ENCODE data around the gene SYNDIG1. TPM values are rescaled to one million over a fixed set of nuclear protein-coding genes. Genes with fewer than 3 reads are reported as not detected.

The SYNDIG1 gene
- total RNA-seq, 1 experiment from 2014 or later = 10.2 TPM

GRCh38 chr20:24446811-24447210 is 22.6 kb upstream of the SYNDIG1 start:
- DNase-seq (ENCODE audit: low read depth) = no peak

DNA sequence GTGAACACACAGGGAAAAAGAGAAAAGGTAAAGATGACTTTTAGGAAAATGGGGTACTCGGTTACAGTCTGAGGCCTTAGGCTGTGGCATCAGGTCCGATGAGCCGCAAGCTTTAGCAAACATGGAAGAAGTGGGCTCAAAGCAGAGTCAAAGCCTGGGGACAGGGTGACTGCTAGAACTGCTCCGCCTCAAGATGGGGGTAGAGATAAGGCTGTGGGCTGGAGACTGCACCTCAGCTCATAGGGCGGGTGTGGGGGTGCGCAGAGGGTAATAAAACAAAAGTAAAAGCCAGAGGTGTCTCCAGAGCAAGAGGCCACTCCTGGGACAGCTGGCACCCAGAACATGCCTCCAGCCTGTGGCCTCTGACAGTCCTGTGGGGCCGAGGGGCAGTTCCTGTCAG is 21.3 kb upstream of the SYNDIG1 start:
- DNase-seq (ENCODE audit: low read depth) = no peak

- no peak for DNase-seq (ENCODE audit: low read depth)
Measured at GRCh38 chr20:24449026-24449720, 20.3 kb upstream of the SYNDIG1 start.

- no peak for DNase-seq (ENCODE audit: low read depth)
Measured at GRCh38 chr20:24450177-24450576, 19.3 kb upstream of the SYNDIG1 start.

- no peak for DNase-seq (ENCODE audit: low read depth)
Measured at GRCh38 chr20:24450624-24451376, 18.6 kb upstream of the SYNDIG1 start.

DNA sequence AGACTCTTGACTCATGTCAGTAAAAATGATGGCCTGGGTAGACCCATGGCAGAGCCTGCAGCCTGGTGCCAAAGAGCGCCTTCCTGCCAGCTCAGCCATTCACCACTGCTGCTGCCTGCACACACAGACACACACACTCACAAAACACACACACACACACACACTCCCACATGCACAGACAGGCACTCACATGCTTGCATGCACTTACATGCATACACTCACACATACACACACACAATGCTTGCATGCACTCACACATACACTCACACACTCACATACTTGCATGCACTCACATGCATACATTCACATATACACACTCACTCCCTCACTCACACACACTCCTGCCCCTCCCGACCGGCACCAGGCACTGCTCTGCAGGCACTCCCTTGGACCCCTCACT is 18.0 kb upstream of the SYNDIG1 start:
- DNase-seq (ENCODE audit: low read depth) = no peak

DNA sequence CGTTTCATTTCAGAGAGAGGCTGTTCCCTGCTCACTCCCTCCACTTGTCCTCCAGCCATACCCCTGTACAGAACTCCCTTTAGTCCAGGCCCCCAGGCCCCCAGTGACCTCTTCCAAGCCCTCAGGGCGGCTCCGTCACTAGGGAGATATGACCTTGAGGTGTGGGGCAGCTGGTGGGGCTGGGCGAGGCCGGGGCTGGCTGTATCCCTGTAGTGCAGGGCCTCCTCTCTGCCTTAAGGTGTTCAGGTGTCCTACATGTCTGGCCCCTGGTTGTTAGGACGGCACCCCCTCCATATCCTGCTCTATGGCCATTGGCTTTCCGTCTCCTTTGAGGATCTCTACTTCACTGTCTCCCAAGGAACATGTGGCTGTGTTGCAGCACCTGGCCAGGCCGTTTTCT is 17.4 kb upstream of the SYNDIG1 start:
- DNase-seq (ENCODE audit: low read depth) = no peak

DNA sequence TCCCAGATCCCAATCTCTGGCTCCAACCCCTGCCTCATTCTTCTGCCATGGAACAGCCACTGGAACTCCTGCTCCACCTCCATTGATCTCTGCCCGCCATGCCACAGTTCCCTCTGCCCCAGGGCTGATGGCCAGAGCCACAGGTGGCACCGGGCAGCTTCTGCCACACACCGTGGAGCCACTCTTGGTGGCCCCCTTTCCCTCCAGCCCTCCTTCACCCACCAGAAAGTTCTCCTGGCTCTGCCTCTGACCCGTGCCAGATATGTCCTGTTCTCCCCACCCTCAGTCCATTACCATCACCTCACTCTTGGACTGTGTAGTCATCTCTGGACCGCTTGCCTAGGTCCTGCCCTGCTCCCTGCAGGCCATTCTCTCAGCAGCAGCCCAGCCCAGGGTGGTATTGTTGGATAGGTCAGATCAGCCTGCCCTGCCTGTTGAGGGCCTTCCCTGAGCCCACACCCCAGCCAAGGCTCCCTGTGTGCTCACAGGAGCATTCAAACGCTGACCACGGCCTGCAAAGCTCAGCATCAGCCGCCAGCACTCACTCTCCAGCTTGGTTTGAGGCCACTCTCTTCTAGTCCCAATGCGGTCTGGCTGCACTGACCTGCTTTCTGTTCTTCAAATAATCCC is 16.8 kb upstream of the SYNDIG1 start:
- no peak for DNase-seq (ENCODE audit: low read depth)

DNA sequence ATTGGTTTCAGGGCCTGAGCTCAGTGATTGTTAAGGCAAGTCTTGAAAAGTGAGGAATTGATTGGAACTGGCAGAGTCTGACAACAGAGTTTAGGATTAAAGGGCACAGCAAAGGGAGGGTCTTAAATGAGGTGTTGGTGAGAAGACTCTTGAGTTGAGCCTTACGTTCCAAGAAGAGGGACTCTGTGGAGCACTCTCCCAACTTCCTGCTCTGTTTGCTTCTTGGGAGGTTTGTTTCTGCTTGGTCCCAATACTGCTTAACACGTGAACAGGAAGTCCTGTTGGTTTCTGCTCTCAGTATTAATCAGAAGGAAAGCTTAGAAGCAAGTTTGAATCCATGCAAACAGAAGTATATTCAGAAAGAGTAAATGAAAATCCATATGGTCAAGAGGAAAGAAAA is 15.6 kb upstream of the SYNDIG1 start:
- no peak for DNase-seq (ENCODE audit: low read depth)

DNA sequence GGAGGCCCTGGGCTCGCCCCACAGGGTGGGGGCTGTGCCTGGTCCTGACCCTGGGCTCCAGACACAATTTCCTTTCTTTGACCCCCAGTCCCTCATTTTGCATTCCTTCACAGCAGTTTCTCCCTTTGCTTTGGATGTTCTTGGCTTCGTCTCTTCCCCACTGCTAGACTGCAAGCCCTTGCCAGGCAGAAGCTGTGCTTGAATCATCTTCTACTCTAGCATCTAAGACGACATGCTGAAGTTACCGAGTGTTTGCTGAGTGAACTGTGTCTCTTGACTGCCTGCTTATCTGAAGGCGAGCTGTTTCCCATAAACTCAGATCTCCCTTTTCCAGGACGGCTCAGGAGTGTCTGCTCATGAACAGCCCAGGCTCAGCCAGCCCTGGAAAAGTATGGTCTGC is 14.3 kb upstream of the SYNDIG1 start:
- DNase-seq (ENCODE audit: low read depth) = no peak

GRCh38 chr20:24456398-24456781 is 13.0 kb upstream of the SYNDIG1 start:
- DNase-seq (ENCODE audit: low read depth) = no peak

- no peak for DNase-seq (ENCODE audit: low read depth)
Measured at GRCh38 chr20:24458436-24458835, 11.0 kb upstream of the SYNDIG1 start.

DNA sequence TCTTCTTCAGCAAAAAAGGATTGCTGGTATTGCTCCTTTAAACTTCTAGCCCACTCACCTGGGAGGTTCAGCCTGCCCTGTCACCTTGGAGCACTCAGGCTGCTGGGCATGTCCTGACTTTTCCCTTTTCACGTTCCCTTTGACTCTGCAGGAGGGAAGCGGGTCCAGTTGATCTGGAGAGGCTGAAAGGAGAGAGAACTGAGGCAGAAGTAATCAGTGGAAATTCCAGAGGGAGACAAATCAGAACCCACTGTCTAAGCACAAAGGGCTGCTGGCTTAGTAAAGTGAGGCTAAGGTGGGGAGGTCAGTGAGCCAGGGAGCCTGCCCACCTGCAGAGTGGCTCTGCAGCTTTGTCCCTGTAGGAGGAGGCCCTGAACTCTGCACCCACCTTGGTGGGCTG is 9.7 kb upstream of the SYNDIG1 start:
- DNase-seq (ENCODE audit: low read depth) = no peak

DNA sequence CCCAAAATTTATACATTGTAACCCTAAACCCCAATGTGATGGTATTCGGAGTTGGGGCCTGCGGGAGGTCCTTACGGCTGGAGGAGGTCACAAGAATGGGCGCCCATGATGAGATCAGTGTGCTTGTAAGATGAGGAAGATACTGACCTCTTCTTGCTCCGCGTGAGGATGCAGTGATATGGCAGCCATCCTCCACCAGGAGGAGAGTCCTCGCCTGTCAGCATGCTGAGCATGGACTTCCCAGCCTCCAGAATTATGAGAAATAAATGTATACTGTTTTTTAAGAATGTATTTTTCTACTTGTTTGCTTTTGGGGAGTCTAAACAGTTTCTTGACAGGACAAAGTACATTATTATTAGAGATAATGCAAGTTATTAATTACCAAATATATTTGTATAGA is 8.7 kb upstream of the SYNDIG1 start:
- peak; percentile 35 for DNase-seq (ENCODE audit: low read depth)

- DNase-seq (ENCODE audit: low read depth) = no peak
Measured at GRCh38 chr20:24461848-24462247, 7.6 kb upstream of the SYNDIG1 start.

GRCh38 chr20:24462460-24463010 is 6.9 kb upstream of the SYNDIG1 start:
- DNase-seq (ENCODE audit: low read depth) = no peak

- no peak for DNase-seq (ENCODE audit: low read depth)
Measured at GRCh38 chr20:24465159-24465558, 4.3 kb upstream of the SYNDIG1 start.

DNA sequence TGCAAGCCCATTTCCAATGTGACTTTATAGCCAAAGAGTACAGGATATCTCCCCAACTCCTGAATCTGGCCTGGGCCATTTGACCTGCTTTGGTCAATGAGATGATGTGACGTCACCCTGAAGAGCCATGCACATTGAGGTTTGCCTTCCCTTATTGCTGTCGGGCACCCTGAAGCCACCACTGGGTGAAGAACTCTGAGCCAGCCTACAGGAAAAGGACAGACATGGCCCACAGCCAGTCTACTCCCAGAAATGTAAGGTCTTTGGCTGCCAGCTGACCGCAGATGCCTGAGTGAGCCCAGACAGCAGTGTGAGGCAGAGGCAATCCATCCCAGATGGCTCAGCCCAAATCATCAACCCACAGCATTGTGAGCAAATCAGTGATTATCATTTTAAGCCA is 3.7 kb upstream of the SYNDIG1 start:
- peak; percentile 92 for DNase-seq (ENCODE audit: low read depth)

DNA sequence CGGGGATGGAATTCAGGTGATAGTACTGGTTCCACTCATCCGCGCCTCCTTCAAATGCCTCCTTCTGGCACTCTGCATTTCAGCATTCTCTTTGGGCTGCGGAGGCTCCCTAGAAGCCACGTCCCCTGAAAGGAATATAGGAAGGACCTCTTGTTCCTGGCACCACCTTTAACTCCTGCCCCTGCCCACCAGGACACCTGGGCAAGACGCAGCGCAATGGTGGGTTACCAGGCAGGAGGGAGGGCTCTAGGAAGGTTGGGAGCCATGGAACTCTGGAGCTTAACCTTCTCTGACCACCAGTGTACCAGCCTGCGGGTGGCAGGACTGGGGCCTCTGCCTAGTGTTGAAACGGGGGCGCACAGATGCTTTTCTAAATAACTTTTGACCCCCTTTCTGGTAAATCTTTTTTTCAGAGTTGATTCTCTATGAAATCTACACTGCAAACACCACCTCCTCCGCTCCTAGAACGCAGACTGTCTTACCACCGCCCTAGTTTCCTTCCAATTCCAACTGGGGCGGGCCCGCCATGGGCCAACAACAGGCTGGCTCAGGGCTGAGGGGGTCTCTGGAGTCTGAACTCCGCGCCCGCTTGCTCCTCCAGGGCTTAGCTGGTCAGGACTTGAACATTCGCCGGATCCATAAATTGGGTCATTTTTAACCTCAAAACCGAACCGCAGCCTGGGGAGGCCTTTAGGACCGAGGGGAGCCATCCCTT is 871 bp upstream of the SYNDIG1 start:
- DNase-seq (ENCODE audit: low read depth) = no peak

DNA sequence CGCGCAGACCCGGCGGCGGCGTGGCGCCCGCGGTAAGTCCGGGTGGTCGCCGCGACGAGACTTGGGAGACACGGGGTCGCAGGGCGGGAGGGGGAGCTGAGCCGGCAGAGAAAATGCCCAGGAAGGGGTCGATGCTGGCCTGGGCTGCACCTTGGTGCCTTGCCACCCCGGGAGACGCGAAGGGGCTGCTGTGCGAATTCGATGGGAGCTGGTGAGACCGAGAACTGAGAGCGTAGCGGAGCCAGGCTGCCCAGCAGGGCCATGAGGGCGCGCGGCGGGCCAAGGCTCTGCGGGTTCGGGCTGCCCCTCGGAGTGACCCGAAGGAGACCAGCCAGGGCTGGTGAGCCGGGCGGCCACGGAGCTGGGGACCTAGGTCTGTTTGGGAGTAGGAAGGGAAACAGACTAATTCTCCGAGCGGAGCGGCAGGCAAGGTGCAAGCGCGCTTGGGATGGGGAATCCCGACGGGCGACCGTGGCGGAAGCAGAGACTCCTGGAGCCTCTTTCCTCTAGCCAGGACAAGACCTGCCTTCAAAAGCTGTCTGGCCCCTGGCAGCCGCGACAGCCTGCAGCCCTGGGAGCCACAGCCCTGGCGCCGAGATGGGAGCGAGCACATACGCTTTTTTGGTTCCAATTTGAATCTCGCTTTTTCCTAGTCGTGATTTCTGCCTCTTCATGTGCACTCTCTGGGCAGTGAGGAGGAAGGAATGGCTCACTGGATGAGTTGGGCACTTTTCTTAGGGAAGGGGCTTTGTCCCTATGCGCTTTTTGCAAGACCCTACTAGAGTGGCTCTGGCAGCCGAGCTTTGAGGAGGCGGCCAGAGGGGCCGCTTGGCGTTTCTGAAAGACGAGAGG is 691 bp downstream of the SYNDIG1 start:
- DNase-seq (ENCODE audit: low read depth) = no peak

Data from RPMI7951 (cell line).